PFSK-1 (cell line): Measurements from ENCODE around the gene EYA3.

Experiments
- FOXP2 ChIP-seq: optimal IDR thresholded peaks from 2 replicates; pipeline ENCODE3; 2011; ENCODE audit warnings: borderline replicate concordance, control low read depth, inconsistent platforms; ENCODE audit not compliant: insufficient read depth; ENCODE audit errors: extremely low read length, extremely low read depth
- POLR2AphosphoS5 ChIP-seq: IDR thresholded peaks from 2 replicates; pipeline ENCODE4 v1.6.1; 2012; ENCODE audit warnings: low read depth, mild to moderate bottlenecking, control low read depth, low read length, moderate library complexity
- SIN3A ChIP-seq: IDR thresholded peaks from 2 replicates; pipeline ENCODE4 v1.6.1; 2012; ENCODE audit warnings: mild to moderate bottlenecking, low read length, moderate library complexity, borderline replicate concordance; ENCODE audit not compliant: insufficient read depth
- TAF1 ChIP-seq: IDR thresholded peaks from 2 replicates; pipeline ENCODE4 v1.6.1; 2012; ENCODE audit warnings: low read length, control low read depth, borderline replicate concordance; ENCODE audit not compliant: insufficient read depth
- TF ChIP-seq, protein P1 (sequence below), 2 experiments: IDR thresholded peaks; 2 replicates each; pipeline versions ENCODE4 v1.6.1 to v1.8.0; 2011 to 2012; ENCODE audit warnings: low read depth in 2 of 2, low read length in 2 of 2, control low read depth in 1 of 2, inconsistent platforms in 1 of 2, mild to moderate bottlenecking in 1 of 2, moderate library complexity in 1 of 2; ENCODE audit not compliant: insufficient read depth in 1 of 2

The EYA3 gene

GRCh38 chr1:28045777-28046176, 42.6 kb downstream of the EYA3 start:
- TF ChIP-seq, protein P1, sequence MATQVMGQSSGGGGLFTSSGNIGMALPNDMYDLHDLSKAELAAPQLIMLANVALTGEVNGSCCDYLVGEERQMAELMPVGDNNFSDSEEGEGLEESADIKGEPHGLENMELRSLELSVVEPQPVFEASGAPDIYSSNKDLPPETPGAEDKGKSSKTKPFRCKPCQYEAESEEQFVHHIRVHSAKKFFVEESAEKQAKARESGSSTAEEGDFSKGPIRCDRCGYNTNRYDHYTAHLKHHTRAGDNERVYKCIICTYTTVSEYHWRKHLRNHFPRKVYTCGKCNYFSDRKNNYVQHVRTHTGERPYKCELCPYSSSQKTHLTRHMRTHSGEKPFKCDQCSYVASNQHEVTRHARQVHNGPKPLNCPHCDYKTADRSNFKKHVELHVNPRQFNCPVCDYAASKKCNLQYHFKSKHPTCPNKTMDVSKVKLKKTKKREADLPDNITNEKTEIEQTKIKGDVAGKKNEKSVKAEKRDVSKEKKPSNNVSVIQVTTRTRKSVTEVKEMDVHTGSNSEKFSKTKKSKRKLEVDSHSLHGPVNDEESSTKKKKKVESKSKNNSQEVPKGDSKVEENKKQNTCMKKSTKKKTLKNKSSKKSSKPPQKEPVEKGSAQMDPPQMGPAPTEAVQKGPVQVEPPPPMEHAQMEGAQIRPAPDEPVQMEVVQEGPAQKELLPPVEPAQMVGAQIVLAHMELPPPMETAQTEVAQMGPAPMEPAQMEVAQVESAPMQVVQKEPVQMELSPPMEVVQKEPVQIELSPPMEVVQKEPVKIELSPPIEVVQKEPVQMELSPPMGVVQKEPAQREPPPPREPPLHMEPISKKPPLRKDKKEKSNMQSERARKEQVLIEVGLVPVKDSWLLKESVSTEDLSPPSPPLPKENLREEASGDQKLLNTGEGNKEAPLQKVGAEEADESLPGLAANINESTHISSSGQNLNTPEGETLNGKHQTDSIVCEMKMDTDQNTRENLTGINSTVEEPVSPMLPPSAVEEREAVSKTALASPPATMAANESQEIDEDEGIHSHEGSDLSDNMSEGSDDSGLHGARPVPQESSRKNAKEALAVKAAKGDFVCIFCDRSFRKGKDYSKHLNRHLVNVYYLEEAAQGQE (IDR thresholded peaks at IDR 0.05; ENCODE audit: insufficient read depth in 1 of 2, low read depth in 2 of 2, low read length in 2 of 2) = no peak
- TF ChIP-seq TAF1 (no peak), FOXP2 (no peak), SIN3A (no peak), POLR2AphosphoS5 (no peak)

DNA sequence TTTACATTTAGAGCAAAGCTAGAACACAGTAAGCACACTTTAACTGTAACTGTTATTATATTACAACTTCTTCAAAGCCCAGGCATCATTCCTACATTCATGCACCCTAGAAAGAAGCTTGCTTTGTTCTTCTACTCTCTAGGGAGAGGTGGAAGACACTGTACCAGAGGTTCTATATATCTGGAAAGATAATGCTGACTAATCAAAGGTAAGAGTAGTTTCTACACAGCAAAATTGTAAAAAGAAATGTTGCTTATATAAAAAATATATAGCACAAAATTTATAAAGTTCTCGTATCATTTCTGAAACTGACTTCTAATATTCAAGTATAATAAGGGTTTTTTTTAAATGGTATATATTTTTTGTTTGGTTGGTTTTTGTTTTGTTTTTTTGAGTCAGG, 44.0 kb downstream of the EYA3 start:
- no peak for TF ChIP-seq SIN3A
- no peak for TF ChIP-seq POLR2AphosphoS5
- no peak for TF ChIP-seq FOXP2
- TF ChIP-seq, protein P1 (IDR thresholded peaks at IDR 0.05; ENCODE audit: insufficient read depth in 1 of 2, low read depth in 2 of 2, low read length in 2 of 2) = no peak
- no peak for TF ChIP-seq TAF1

GRCh38 chr1:28039341-28039740, 49.1 kb downstream of the EYA3 start:
- TF ChIP-seq FOXP2 (no peak), TAF1 (no peak), SIN3A (no peak), POLR2AphosphoS5 (no peak)
- TF ChIP-seq, protein P1 (IDR thresholded peaks at IDR 0.05; ENCODE audit: insufficient read depth in 1 of 2, low read depth in 2 of 2, low read length in 2 of 2) = no peak

DNA sequence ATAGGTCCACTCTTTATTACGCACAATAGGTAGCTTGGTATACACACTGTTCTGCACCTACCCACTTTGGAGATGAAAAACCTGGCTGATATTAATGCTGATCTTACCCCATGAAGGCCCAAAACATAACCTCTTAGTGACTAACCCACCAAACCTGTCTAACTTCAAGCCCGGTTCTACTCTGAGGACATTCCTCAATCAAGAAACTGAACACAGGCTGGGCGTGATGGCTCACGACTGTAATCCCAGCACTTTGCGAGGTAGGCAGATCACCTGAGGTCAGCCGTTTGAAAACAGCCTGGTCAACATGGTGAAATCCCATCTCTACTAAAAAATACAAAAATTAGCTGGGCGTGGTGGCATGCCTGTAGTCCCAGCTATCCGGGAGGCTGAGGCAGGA, 50.5 kb downstream of the EYA3 start:
- no peak for TF ChIP-seq SIN3A
- TF ChIP-seq, protein P1 (IDR thresholded peaks at IDR 0.05; ENCODE audit: insufficient read depth in 1 of 2, low read depth in 2 of 2, low read length in 2 of 2) = no peak

DNA sequence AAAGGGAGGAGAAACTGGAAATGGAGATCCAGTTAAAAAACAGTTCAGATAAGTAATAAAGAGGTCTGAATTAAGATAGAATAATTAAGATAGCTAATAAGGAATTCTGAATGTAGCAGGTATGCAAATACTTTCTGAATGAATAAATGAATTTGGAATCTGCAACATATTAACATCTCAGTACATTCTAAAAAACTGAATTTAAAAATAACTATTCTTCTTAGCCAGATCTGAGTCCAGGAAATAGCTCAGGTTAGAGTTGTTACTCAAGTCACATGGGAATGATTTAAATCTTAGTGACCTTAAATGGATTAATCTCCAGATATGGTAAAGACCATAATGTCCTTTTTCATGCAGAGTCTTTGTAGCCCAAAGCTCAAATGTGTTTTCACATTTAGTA, 51.2 kb downstream of the EYA3 start:
- no peak for TF ChIP-seq SIN3A
- no peak for TF ChIP-seq TAF1
- TF ChIP-seq, protein P1 (IDR thresholded peaks at IDR 0.05; ENCODE audit: insufficient read depth in 1 of 2, low read depth in 2 of 2, low read length in 2 of 2) = no peak
